HepG2 (cell line): Measurements from ENCODE around the gene RNU2-63P. TPM values are rescaled to one million over a fixed set of nuclear protein-coding genes. Genes with fewer than 3 reads are reported as not detected.
"Not testable (repeated sequence)": the region's sequence is repeated elsewhere in the genome, so short reads cannot be mapped to it uniquely, and the experiment has no call there.

Experiments used
- ATAC-seq: fragments of 200-7000 bp; cut with Tn5 transposase; 3 replicates; pipeline ENCODE4 v1.9.1; 2020; ENCODE audit warnings: mild to moderate bottlenecking, moderate library complexity
- BruUV-seq: library from RNA; stranded (reverse); fragments of 400-500 nt; replicated peaks from 2 replicates; lab custom pipeline; 2021; lab: Mats Ljungman, UMichigan
- CTCF ChIA-PET: fragments of 300-600 bp; formaldehyde crosslinking; extraction: SDS; loops from one replicate; lab custom pipeline; 2021; ENCODE audit warnings: low total read pairs, inconsistent platforms, low intra/inter-chr PET ratio; lab: Yijun Ruan, JAX
- POLR2A ChIA-PET: fragments of 350-600 bp; sonication (Branson Sonifier 250); formaldehyde crosslinking; loops from one replicate; lab custom pipeline; 2020; ENCODE audit warnings: antibody characterized with exemption, inconsistent platforms; lab: Yijun Ruan, JAX
- DNase-seq: peaks from one replicate; pipeline ENCODE4 v3.0.0-alpha.2; 2015; ENCODE audit warnings: low spot score
- FAIRE-seq: peaks from 3 replicates; lab custom pipeline; 2011; peaks lifted over from hg19 to GRCh38; lab: Jason Lieb, UNC
- H2AFZ ChIP-seq: one replicate; pipeline ENCODE4 v1.6.1; 2011; ENCODE audit warnings: low read length, inconsistent platforms
- H3K27ac ChIP-seq: fragments of 300-600 bp; 3 replicates; pipeline ENCODE4 v1.8.0; 2011; ENCODE audit warnings: mixed run types, mild to moderate bottlenecking, mixed read lengths, low read length, inconsistent platforms; ENCODE audit not compliant: insufficient read depth; ENCODE audit errors: extremely low read length
- H3K27me3 ChIP-seq, 2 experiments: fragments of 200-600 bp in 1 of 2; 2 replicates in 1 of 2; 3 replicates in 1 of 2; pipeline versions ENCODE4 v1.6.0 to v1.8.0; 2011; ENCODE audit warnings: low read length in 2 of 2, mild to moderate bottlenecking in 2 of 2, moderate library complexity in 2 of 2, inconsistent platforms in 1 of 2; ENCODE audit not compliant: insufficient read depth in 2 of 2, control insufficient read depth in 1 of 2
- H3K36me3 ChIP-seq, 2 experiments: fragments of 200-600 bp in 1 of 2; replicated peaks in 1 of 2; 2 replicates in 1 of 2; 3 replicates in 1 of 2; pipeline versions ENCODE4 v1.5.1 to v1.8.0; 2011; ENCODE audit warnings: low read length in 2 of 2, inconsistent platforms in 1 of 2; ENCODE audit not compliant: insufficient read depth in 2 of 2, control insufficient read depth in 1 of 2
- H3K4me1 ChIP-seq: 2 replicates; pipeline ENCODE4 v1.5.1; 2012; ENCODE audit warnings: low read length, inconsistent platforms; ENCODE audit not compliant: insufficient read depth
- H3K4me2 ChIP-seq: 2 replicates; pipeline ENCODE4 v1.6.0; 2011; ENCODE audit warnings: low read depth, low read length, inconsistent platforms
- H3K4me3 ChIP-seq, 3 experiments: fragments of 200-600 bp in 1 of 3; sonication (generic), shearing (Covaris generic) in 1 of 3; replicated peaks in 1 of 3; 2 replicates each; pipeline ENCODE4 v1.5.1; 2011 to 2016; ENCODE audit warnings: low read length in 3 of 3, inconsistent platforms in 2 of 3, low read depth in 2 of 3, mild to moderate bottlenecking in 2 of 3, control low read depth in 1 of 3, mixed read lengths in 1 of 3; ENCODE audit not compliant: insufficient read depth in 1 of 3
- H3K79me2 ChIP-seq: one replicate; pipeline ENCODE4 v1.6.1; 2011; ENCODE audit warnings: low read length, inconsistent platforms; ENCODE audit not compliant: insufficient read depth
- H3K9ac ChIP-seq: 2 replicates; pipeline ENCODE4 v1.6.0; 2011; ENCODE audit warnings: mild to moderate bottlenecking, low read depth, low read length, inconsistent platforms; ENCODE audit not compliant: insufficient read depth
- H3K9me3 ChIP-seq: 2 replicates; pipeline ENCODE4 v1.5.1; 2012; ENCODE audit warnings: mild to moderate bottlenecking, low read length
- H4K20me1 ChIP-seq: 2 replicates; pipeline ENCODE4 v1.6.0; 2011; ENCODE audit warnings: inconsistent platforms, mild to moderate bottlenecking, low read length, moderate library complexity; ENCODE audit not compliant: insufficient read depth
- WGBS: methylation state at CpG from one replicate; pipeline ENCODE4 v1.1.6; 2017; ENCODE audit warnings: low lambda C conversion rate; 5-methylcytosine and 5-hydroxymethylcytosine counted together
- in situ Hi-C: cut with HindIII; loops from 2 replicates; pipeline ENCODE4 v1.10.0; 2017; ENCODE audit warnings: low pct_unique_long_range_greater_than_20kb; ENCODE audit not compliant: extremely low pct_ligation_motif_present
- intact Hi-C: fragments of 100-400 bp; cut with micrococcal nuclease; formaldehyde crosslinking; loops from one replicate; pipeline ENCODE4 v1.10.0; 2022; ENCODE audit not compliant: unreplicated experiment
- polyA plus RNA-seq, 8 experiments: library from polyadenylated mRNA; depleted of rRNA in 3 of 8; stranded (reverse) in 7 of 8; unstranded in 1 of 8; fragments of >200 nt; fragmentation: Illumina TruSeq in 4 of 8; extraction: Trizol in 4 of 8; gene quantifications; 2 replicates each; pipeline versions ENCODE4 v1.2.1 to v1.2.3, GENCODE V29; 2011 to 2016; ENCODE audit warnings: low read depth in 4 of 8, missing spikeins in 1 of 8, mixed read lengths in 1 of 8; ENCODE audit not compliant: insufficient read depth in 1 of 8
- total RNA-seq, 5 experiments: library from RNA; depleted of rRNA; stranded (reverse); fragments of >200 nt; fragmentation: Illumina TruSeq; extraction: Trizol; gene quantifications; 2 replicates each; pipeline ENCODE4 v1.2.3, GENCODE V29; 2016; ENCODE audit warnings: low read depth in 1 of 5

RNU2-63P gene
- total and polyA plus RNA-seq, 2 of the 13 experiments (the other 11 are each of a cell fraction or from before 2014, with no cell fraction given) = 6.8 TPM; not detected in 1

DNA sequence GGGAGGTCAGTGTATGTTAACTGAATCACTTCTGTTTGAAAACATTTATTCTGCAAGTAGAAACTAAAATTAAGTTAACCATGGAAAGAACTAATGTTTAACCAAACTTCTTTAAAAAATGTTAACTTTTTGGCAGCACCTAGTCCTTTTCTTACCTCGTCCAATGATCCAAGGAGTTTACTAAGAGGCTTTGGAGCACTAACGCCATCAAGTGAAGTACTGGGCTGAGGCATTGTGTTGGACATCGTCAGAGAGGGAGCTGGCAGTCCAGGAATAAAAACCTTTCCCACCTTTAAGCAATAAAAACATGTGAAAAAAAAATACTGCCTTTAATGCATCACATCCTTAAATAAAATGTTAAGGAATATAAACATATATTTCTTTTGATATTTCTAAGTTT lies 23.8 kb downstream of the RNU2-63P start:
- H3K4me1 ChIP-seq, ATAC-seq, H3K27ac ChIP-seq, DNase-seq, H3K79me2 ChIP-seq, FAIRE-seq, in situ Hi-C loops, BruUV-seq, H4K20me1 ChIP-seq, intact Hi-C loops, H3K36me3 ChIP-seq, H2AFZ ChIP-seq, H3K9ac ChIP-seq, H3K27me3 ChIP-seq, CTCF ChIA-PET, H3K4me3 ChIP-seq, H3K9me3 ChIP-seq, POLR2A ChIA-PET, H3K4me2 ChIP-seq: not testable (repeated sequence)
- WGBS = 6% methylated on average over 2 of the region's 3 CpGs

DNA sequence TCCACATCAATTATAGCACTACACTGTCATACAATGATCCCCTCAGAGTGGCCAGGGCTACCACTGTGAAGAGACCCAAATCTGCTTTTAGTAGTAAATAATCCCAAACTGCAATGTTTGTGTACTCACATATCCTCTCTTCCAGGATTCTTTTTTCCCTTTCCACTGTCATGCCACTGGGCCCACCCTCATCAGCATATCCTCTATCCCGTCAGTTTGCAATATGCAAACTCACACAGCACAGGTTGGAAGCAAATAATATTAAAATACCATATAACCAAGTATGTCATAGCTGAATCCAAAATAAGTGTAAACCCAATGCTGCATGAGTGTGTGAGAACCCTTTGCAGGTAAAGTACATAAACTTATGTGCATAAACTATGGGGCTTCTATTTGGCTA lies 28.9 kb downstream of the RNU2-63P start:
- BruUV-seq, POLR2A ChIA-PET, H3K27me3 ChIP-seq, H3K79me2 ChIP-seq, in situ Hi-C loops, H3K4me3 ChIP-seq, H4K20me1 ChIP-seq, H3K36me3 ChIP-seq, ATAC-seq, H3K4me2 ChIP-seq, FAIRE-seq, H3K4me1 ChIP-seq, H3K27ac ChIP-seq, intact Hi-C loops, H2AFZ ChIP-seq, H3K9me3 ChIP-seq, CTCF ChIA-PET, DNase-seq, H3K9ac ChIP-seq: not testable (repeated sequence)
- WGBS = no CpG with 5 or more reads among the region's 1 CpG

DNA sequence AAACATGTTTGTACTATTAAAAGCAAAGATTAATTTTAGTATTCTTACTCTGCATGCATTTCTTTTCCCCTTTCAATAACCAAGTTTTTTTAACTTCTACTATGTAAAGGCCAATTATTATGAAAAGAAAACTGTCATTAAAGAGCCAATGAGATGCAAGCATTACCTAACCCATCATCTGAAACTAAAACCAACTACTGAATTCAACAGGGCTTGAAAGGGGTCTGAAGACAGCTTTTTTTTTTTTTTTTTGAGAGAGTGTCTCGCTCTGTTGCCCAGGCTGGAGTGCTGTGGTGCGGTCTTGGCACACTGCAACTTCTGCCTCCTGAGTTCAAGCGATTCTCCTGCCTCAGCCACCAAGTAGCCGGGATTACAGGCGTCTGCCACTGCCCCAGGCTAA lies 30.4 kb downstream of the RNU2-63P start:
- H3K36me3 ChIP-seq, H3K27me3 ChIP-seq, POLR2A ChIA-PET, in situ Hi-C loops, H3K9ac ChIP-seq, DNase-seq, intact Hi-C loops, H4K20me1 ChIP-seq, H3K27ac ChIP-seq, FAIRE-seq, H3K4me2 ChIP-seq, H3K4me3 ChIP-seq, H3K79me2 ChIP-seq, H3K4me1 ChIP-seq, ATAC-seq, CTCF ChIA-PET, BruUV-seq, H3K9me3 ChIP-seq, H2AFZ ChIP-seq: not testable (repeated sequence)
- WGBS = 56% methylated on average over 5 of the region's 5 CpGs

DNA sequence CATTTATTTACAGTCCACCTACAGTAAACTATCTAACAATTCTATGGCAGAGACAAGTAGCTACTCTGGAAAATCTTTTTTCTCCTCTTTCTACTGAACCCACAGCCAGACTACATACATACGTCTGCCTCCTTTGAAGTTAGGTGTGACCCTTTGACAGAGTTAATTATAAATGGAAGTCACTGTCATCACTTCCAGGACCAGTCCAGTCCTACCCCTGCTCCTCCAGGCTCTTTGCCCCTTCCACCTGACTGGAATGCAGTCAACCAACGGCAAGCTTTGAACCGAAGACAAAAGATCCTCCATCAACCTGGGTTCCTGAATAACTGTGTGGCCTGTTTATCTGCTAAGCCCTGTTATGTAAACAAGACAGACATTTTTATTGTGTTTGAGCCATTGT lies 35.2 kb downstream of the RNU2-63P start:
- POLR2A ChIA-PET, CTCF ChIA-PET, H3K79me2 ChIP-seq, DNase-seq, BruUV-seq, H3K9me3 ChIP-seq, H3K4me1 ChIP-seq, H3K9ac ChIP-seq, H3K27ac ChIP-seq, H3K27me3 ChIP-seq, H3K4me2 ChIP-seq, H4K20me1 ChIP-seq, FAIRE-seq, H3K36me3 ChIP-seq, in situ Hi-C loops, H3K4me3 ChIP-seq, intact Hi-C loops, H2AFZ ChIP-seq: not testable (repeated sequence)
- WGBS = no CpG with 5 or more reads among the region's 3 CpGs
- ATAC-seq = peak; percentile 100
